Measurements from ENCODE around the gene PLEKHM3.

GRCh38 chr2:207901401-207901800 lies 123.9 kb downstream of the PLEKHM3 start:
- TF ChIP-seq CTCF (IDR thresholded peaks at IDR 0.05; ENCODE audit: low read depth, low read length) (no peak), EZH2phosphoT487 (IDR thresholded peaks at IDR 0.05; ENCODE audit: low read depth) (no peak)

Data from OCI-LY3 (cell line).